NB4 (cell line): ENCODE data around the gene CDK9.
A peak's percentile ranks its signal among the peaks of the same experiment; 100 is the strongest.

Experiments
- DNase-seq: peaks from one replicate; pipeline ENCODE4 v3.0.0; 2010; ENCODE audit warnings: low read depth
- H3K4me3 ChIP-seq: one replicate; pipeline ENCODE4 v1.5.1; 2011; ENCODE audit warnings: mild to moderate bottlenecking, low read depth, low read length, moderate library complexity
- CTCF ChIP-seq: IDR thresholded peaks from one replicate; pipeline ENCODE4 v1.5.1; 2012; ENCODE audit warnings: low read depth, low read length
- MAX ChIP-seq: IDR thresholded peaks from 2 replicates; pipeline ENCODE4 v1.6.1; 2011; ENCODE audit warnings: low read depth, low read length
- MYC ChIP-seq: IDR thresholded peaks from 2 replicates; pipeline ENCODE4 v1.6.1; 2011; ENCODE audit warnings: low read depth, low read length
- POLR2A ChIP-seq: IDR thresholded peaks from 2 replicates; pipeline ENCODE4 v1.6.1; 2011; ENCODE audit warnings: mild to moderate bottlenecking; ENCODE audit not compliant: insufficient read length; ENCODE audit errors: extremely low read depth

The CDK9 gene

GRCh38 chr9:127761061-127761460, 24.8 kb upstream of the CDK9 start:
- no peak for TF ChIP-seq MYC

GRCh38 chr9:127761491-127761956, 24.3 kb upstream of the CDK9 start:
- DNase-seq: no peak
- H3K4me3 ChIP-seq: no peak overlapping the region
- TF ChIP-seq MYC (no peak), CTCF (no peak), POLR2A (no peak), MAX (no peak)

More at GRCh38 chr9:127761061-127761460, 24.8 kb upstream of the CDK9 start:
- no peak overlapping the region for H3K4me3 ChIP-seq
- no peak for DNase-seq

GRCh38 chr9:127762111-127762676, 23.6 kb upstream of the CDK9 start:
- TF ChIP-seq CTCF (no peak), POLR2A (no peak), MYC (no peak), MAX (no peak)
- H3K4me3 ChIP-seq: no peak overlapping the region
- peak; percentile 18 for DNase-seq

- TF ChIP-seq MAX: no peak
- peak; percentile 37 for TF ChIP-seq CTCF
- TF ChIP-seq MYC: no peak
Measured at GRCh38 chr9:127763918-127764384, 21.9 kb upstream of the CDK9 start.

GRCh38 chr9:127765418-127765817, 20.4 kb upstream of the CDK9 start:
- H3K4me3 ChIP-seq: no peak overlapping the region
- DNase-seq: no peak
- TF ChIP-seq MYC (no peak), POLR2A (no peak)

More at GRCh38 chr9:127763918-127764384, 21.9 kb upstream of the CDK9 start:
- DNase-seq: peak; percentile 58
- no peak overlapping the region for H3K4me3 ChIP-seq

GRCh38 chr9:127767410-127767809, 18.4 kb upstream of the CDK9 start:
- no peak for DNase-seq
- TF ChIP-seq CTCF: no peak
- no peak for TF ChIP-seq POLR2A
- TF ChIP-seq MAX: no peak
- no peak for TF ChIP-seq MYC
- H3K4me3 ChIP-seq: no peak overlapping the region

DNA sequence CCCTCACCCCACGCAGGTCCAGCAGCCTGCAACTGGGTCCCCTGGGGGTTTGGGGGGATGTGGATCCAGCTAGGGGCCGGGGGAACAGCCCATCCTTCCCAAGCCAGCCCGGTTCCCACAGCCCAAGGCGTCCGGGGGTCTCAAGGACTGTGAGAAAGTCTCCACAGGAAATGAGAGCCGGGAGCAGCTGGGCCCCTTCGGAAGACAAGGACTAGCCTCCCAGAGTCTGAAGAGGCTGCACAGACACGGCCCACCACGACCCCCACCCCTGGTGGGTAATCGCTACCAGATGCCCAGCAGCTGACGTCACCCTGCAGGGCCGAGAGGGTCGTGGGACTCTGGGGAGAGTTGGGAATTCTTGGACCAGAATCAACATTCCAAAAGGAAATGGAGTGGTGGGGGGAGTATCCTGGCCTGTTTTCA, 17.9 kb upstream of the CDK9 start:
- TF ChIP-seq MYC (no peak), CTCF (no peak)
- H3K4me3 ChIP-seq: no peak overlapping the region
- DNase-seq: no peak
